Frontal cortex (tissue), 4 donors: Measurements from ENCODE around the gene ATP6V0A4. TPM values are rescaled to one million over a fixed set of nuclear protein-coding genes. Genes with fewer than 3 reads are reported as not detected.
A peak's percentile ranks its signal among the peaks of the same experiment; 100 is the strongest.
"Not testable (repeated sequence)": the region's sequence is repeated elsewhere in the genome, so short reads cannot be mapped to it uniquely, and the experiment has no call there.

Experiments used
- DNase-seq, 2 donors: peaks; one replicate each; pipeline ENCODE4 v3.0.0; 2012; ENCODE audit warnings: low spot score in 2 of 2
- FAIRE-seq: peaks from 2 replicates; lab custom pipeline; 2012; peaks lifted over from hg19 to GRCh38; lab: Jason Lieb, UNC
- total RNA-seq: library from RNA; depleted of rRNA; stranded (reverse); fragments of >200 nt; gene quantifications from one replicate; pipeline ENCODE4 v1.2.3, GENCODE V29; 2014
- donor health status: control.
- donor health status: control.
- donor health status: control.

The ATP6V0A4 gene
- total RNA-seq, 1 donor from 2014 or later = 2.4 TPM

DNA sequence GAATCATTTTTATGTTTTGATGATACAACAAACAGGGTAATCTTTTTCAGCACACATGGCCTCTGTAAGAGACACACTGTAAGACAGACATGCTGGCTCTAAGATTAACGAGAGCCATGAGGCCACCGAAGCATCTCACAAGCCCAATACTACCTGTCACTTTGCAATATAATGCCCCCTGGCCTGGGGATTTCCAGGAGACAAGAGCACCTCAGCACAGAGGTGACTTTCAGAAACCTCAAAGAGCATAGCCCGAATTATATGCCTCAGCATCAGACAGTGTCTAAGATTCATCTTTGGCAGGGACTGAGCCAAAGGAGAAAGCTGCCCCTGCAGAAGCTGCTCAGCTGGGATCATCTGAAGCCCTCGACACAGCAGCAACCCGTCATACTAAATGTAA lies 44.4 kb downstream of the ATP6V0A4 start:
- DNase-seq (no peak), FAIRE-seq (no peak)

GRCh38 chr7:138753150-138753518 lies 44.9 kb downstream of the ATP6V0A4 start:
- FAIRE-seq (no peak), DNase-seq (no peak)

DNA sequence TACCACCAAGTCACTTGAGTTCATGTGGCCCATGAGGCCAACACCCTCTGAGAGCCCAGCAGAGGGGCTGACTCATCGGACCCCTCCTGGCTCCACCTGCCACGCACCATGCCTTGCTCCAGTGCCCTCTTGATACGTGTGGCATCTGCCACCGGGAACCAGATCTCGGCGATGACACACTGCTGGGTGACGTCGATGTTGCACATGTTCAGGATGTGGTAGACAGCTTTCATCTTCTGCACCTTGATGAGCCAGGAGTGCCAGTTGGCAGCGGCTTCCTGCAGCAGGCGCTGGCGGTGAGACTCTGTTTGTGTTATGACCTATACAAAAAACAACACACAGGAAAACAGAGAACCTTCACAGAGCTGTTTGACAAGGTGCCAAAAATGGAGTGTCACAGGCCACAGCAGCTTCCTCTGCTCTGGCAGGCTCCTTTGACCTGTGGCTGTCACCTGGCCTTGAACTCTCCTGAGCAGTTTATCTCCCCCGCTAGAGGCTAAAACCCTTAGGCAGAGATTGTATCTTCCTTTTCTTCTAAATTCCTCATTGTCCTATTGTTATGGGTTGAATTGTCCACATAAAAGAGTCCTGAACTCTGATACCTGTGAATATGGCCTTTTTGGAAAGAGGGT lies 45.4 kb downstream of the ATP6V0A4 start:
- FAIRE-seq = no peak

DNA sequence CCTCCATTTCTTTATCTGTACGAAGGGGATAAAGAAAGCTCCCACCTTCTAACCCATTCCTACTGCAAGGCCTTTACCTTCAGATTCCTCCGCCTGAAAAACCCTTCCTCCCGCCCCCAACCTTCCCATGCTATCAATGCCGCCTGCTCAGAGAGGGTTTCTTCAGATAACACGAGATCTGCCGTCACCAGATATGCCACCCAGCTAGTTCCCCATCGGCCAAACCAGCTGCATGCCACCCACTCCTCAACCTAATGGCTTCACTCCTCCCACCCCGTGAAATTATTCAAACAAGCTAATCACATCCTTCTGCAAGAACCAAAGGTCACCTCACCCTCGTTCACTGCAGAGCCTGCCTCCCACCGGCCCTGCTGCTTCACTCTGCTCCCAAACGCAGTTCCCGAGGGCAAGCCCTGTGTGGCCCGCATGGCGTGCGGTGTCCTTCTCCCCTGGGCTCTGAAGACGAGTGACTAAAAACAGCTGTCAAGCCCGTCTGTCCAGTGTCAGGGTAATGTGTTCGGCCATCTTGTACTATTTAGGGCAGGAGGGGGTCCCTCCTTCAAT lies 47.0 kb downstream of the ATP6V0A4 start:
- no peak for DNase-seq
- FAIRE-seq = no peak

More for the DNA sequence above, 45.4 kb downstream of the ATP6V0A4 start:
- no peak for DNase-seq

- DNase-seq (no peak), FAIRE-seq (no peak)
Observed at GRCh38 chr7:138750473-138750872, 47.5 kb downstream of the ATP6V0A4 start.

GRCh38 chr7:138749960-138750359 lies 48.0 kb downstream of the ATP6V0A4 start:
- FAIRE-seq = no peak

DNA sequence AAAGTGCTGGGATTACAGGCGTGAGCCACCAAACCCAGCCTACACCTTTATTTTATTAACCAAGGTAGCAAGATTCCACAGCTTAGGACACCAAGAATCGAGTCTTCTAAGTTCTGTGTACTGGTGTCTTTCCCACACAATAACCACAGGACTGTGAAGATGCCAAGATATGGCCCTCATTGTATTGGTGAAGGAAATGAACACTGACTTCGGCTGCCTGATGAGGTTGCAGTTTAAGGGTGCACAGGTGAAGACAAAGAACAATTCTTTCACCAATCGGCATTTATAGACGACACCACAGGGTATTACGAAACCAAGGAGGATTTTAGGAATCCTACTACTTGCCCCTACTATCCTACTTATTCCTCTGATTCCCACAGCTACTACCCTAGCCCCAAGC lies 49.3 kb downstream of the ATP6V0A4 start:
- no peak for FAIRE-seq
- DNase-seq = no peak

More at GRCh38 chr7:138749960-138750359, 48.0 kb downstream of the ATP6V0A4 start:
- no peak for DNase-seq

DNA sequence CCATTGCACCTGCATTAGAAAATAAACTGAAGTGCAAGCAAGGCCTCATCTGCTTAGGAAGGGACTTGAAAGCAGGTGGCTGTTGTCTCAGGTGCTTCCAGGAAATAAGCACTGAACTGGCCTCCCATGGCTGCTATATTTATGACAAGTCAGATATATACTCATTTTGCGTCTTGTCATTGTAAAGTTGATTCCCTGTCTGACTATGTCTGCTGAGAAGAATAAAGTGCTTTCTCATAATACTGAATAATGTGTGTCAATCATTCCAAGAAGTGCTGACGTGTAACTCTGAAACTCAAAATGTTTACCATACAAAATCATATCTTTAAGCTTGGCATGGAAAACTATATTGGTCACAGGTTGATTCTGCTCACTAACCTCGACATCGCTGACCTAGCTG lies 51.9 kb downstream of the ATP6V0A4 start:
- DNase-seq = no peak
- FAIRE-seq = no peak

GRCh38 chr7:138745189-138745588 lies 52.8 kb downstream of the ATP6V0A4 start:
- DNase-seq (no peak), FAIRE-seq (no peak)

- DNase-seq (no peak), FAIRE-seq (no peak)
Observed at GRCh38 chr7:138741453-138741735, 56.6 kb downstream of the ATP6V0A4 start.

DNA sequence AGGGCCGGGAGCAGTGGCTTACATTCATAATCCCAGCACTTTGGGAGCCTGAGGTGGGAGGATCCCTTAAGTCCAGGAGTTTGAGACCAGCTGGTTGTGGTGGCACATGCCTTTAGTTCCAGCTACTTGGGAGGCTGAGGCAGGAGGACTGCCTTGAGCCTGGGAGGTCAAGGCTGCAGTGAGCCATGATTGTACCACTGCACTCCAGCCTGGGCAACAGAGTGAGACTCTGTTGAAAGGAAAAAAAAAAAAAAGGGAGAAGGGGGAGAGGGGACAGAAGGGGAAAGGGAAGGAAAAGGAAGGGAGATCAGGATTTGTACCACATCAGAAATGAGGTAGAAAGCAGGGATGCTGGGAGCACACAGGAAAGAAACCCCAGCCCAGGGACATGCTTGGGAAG lies 58.1 kb downstream of the ATP6V0A4 start:
- FAIRE-seq (no peak), DNase-seq (no peak)

DNA sequence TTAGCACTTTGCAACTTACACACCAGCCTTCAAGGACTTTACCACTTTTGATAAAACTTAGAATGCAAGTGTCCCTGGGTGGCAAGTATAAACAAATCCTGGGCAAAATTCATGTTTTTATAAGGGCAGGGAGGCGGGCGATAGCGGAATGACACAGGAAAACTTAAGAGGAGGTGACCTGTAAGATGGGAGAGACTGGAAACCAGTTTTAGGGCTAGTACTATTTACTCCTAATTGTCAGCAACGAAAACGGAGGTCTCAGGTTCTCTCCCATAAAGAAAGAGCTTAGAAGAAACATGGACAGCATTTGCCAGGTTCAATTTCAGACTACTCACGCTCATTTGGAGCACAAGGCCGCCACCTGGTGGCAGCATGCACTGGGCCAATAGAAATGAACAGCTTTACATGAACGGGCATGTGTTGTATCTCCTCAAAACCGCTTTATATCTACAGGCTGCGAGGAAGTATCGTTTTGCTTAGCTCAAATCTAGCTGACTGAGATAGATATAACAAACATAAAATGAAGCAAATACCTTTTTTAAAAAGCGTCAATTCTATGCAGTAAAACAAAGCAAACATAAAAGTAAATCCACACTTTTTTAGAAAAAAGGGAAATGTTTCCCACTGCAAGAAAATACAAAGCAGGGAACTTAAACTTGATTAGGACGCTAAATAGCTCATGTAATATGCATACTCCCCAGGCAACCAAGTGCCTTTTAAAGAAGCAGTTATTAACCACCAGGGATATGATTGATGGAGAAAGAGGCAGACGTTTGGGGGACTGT lies 59.3 kb downstream of the ATP6V0A4 start:
- DNase-seq (peak; percentile 54 to 73), FAIRE-seq (peak; percentile 88)

GRCh38 chr7:138738114-138738513 lies 59.9 kb downstream of the ATP6V0A4 start:
- no peak for DNase-seq
- FAIRE-seq = no peak

GRCh38 chr7:138735399-138735798 lies 62.6 kb downstream of the ATP6V0A4 start:
- FAIRE-seq = no peak
- DNase-seq = no peak

DNA sequence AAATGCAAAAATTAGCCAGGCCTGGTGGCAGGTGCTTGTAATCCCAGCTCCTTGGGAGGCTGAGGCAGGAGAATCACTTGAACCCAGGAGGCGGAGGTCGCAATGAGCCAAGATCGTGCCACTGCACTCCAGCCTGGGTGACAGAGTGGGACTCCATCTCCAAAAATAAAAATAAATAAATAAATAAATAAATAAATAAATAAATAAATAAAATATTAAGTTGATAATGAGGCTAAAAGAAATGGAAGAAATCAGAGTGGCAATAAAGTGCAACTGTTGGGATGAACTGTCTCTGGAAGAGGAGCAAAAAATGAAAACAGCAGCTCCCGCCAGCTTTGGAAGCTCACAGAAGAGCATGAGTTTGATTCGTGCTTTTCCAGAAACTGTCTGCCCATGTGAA lies 66.3 kb downstream of the ATP6V0A4 start:
- not testable (repeated sequence) for FAIRE-seq, DNase-seq

GRCh38 chr7:138729444-138729843 lies 68.6 kb downstream of the ATP6V0A4 start:
- no peak for FAIRE-seq
- no peak for DNase-seq

GRCh38 chr7:138727336-138728099 lies 70.5 kb downstream of the ATP6V0A4 start:
- no peak for DNase-seq
- no peak for FAIRE-seq

- FAIRE-seq (no peak), DNase-seq (no peak)
Observed at GRCh38 chr7:138726288-138726687, 71.7 kb downstream of the ATP6V0A4 start.

GRCh38 chr7:138720286-138720685 lies 77.7 kb downstream of the ATP6V0A4 start:
- FAIRE-seq (no peak), DNase-seq (no peak)

GRCh38 chr7:138716889-138717288 lies 81.1 kb downstream of the ATP6V0A4 start:
- FAIRE-seq = no peak
- DNase-seq = no peak

GRCh38 chr7:138713191-138713590 lies 84.8 kb downstream of the ATP6V0A4 start:
- FAIRE-seq (no peak), DNase-seq (no peak)
